Lower lobe of right lung (tissue), 2 donors: ENCODE measurements around the gene C1orf50. TPM values are rescaled to one million over a fixed set of nuclear protein-coding genes. Genes with fewer than 3 reads are reported as not detected.
A peak's percentile ranks its signal among the peaks of the same experiment; 100 is the strongest.
"Not testable (repeated sequence)": the region's sequence is repeated elsewhere in the genome, so short reads cannot be mapped to it uniquely, and the experiment has no call there.

ENCODE experiments used
- ATAC-seq, 2 donors: fragments of 200-7000 bp; cut with Tn5 transposase; one replicate each; pipeline ENCODE4 v1.9.1; 2020 to 2022; ENCODE audit warnings: mild to moderate bottlenecking in 2 of 2, moderate library complexity in 2 of 2
- DNase-seq: peaks from one replicate; pipeline ENCODE4 v3.0.0-alpha.2; 2020
- H3K27ac ChIP-seq: fragments of 200-600 bp; one replicate; pipeline ENCODE4 v1.8.0; 2022
- H3K27me3 ChIP-seq: fragments of 200-600 bp; one replicate; pipeline ENCODE4 v1.8.0; 2022; ENCODE audit warnings: low read depth
- H3K36me3 ChIP-seq: fragments of 200-600 bp; one replicate; pipeline ENCODE4 v1.8.0; 2022; ENCODE audit warnings: mild to moderate bottlenecking
- H3K4me1 ChIP-seq: fragments of 200-600 bp; one replicate; pipeline ENCODE4 v1.8.0; 2022
- H3K4me3 ChIP-seq: fragments of 200-600 bp; one replicate; pipeline ENCODE4 v1.8.0; 2022; ENCODE audit warnings: mild to moderate bottlenecking
- H3K9me3 ChIP-seq: fragments of 200-600 bp; one replicate; pipeline ENCODE4 v1.8.0; 2022
- CTCF ChIP-seq: fragments of 200-600 bp; IDR thresholded peaks from one replicate; pipeline ENCODE4 v1.8.0; 2022; ENCODE audit warnings: antibody characterized with exemption, mild to moderate bottlenecking
- intact Hi-C: fragments of 100-400 bp; cut with DNase I; formaldehyde crosslinking; loops from one replicate; pipeline ENCODE4 v1.11.0; 2022
- total RNA-seq: library from RNA; stranded (reverse); fragmentation: NEBNext Ultra II Directional; extraction: Animal tissue kit (Norgen Biotek cat#: 25700); gene quantifications from one replicate; pipeline ENCODE4 v1.2.1, GENCODE V29; 2021
- donor health status: DM: no; HTN: yes; CAD: no; lungs with severe emphysema.

C1orf50 gene
- total RNA-seq, 1 donor from 2014 or later, result 5.6 TPM

GRCh38 chr1:42801832-42802473, 34.9 kb downstream of the C1orf50 start:
- ATAC-seq, result no peak
- no peak for TF ChIP-seq CTCF
- intact Hi-C loops, result no loop called here

GRCh38 chr1:42806171-42806570, 39.1 kb downstream of the C1orf50 start:
- no peaks in the 10 kb centered on the region for H3K27me3 ChIP-seq
- no peak overlapping the region for H3K4me3 ChIP-seq
- H3K4me1 ChIP-seq, result no peaks in the 10 kb centered on the region
- H3K36me3 ChIP-seq, result peaks cover 15% of the 10 kb centered on the region
- H3K27ac ChIP-seq, result no peak overlapping the region
- no peak for DNase-seq
- no peak for TF ChIP-seq CTCF
- intact Hi-C loops, result no loop called here
- H3K9me3 ChIP-seq, result no peaks in the 10 kb centered on the region
- no peak for ATAC-seq

More at GRCh38 chr1:42801832-42802473, 34.9 kb downstream of the C1orf50 start:
- no peaks in the 10 kb centered on the region for H3K27me3 ChIP-seq
- H3K4me1 ChIP-seq, result no peaks in the 10 kb centered on the region
- no peak for DNase-seq
- H3K36me3 ChIP-seq, result peaks cover 10% of the 10 kb centered on the region
- no peaks in the 10 kb centered on the region for H3K9me3 ChIP-seq
- H3K27ac ChIP-seq, result peak overlapping the region; percentile 14
- H3K4me3 ChIP-seq, result no peak overlapping the region

- no peak overlapping the region for H3K27ac ChIP-seq
- no peak overlapping the region for H3K4me3 ChIP-seq
- no peak for TF ChIP-seq CTCF
- H3K36me3 ChIP-seq, result peaks cover 16% of the 10 kb centered on the region
- ATAC-seq (no peak), DNase-seq (no peak)
- no peaks in the 10 kb centered on the region for H3K9me3 ChIP-seq
- no peaks in the 10 kb centered on the region for H3K27me3 ChIP-seq
- H3K4me1 ChIP-seq, result no peaks in the 10 kb centered on the region
- intact Hi-C loops, result no loop called here
Measured at GRCh38 chr1:42806593-42806992, 39.5 kb downstream of the C1orf50 start.

- no peak for DNase-seq
- Histone ChIP-seq H3K9me3 (no peaks in the 10 kb centered on the region), H3K4me3 (no peak overlapping the region), H3K27me3 (no peaks in the 10 kb centered on the region), H3K36me3 (peaks cover 16% of the 10 kb centered on the region), H3K4me1 (no peaks in the 10 kb centered on the region), H3K27ac (no peak overlapping the region)
- no peak for TF ChIP-seq CTCF
- ATAC-seq, result no peak
- intact Hi-C loops, result no loop called here
Measured at GRCh38 chr1:42807056-42807668, 40.1 kb downstream of the C1orf50 start.

- H3K27me3 ChIP-seq, H3K36me3 ChIP-seq, intact Hi-C loops, DNase-seq, H3K9me3 ChIP-seq, H3K27ac ChIP-seq, H3K4me3 ChIP-seq, ATAC-seq: not testable (repeated sequence)
- H3K4me1 ChIP-seq, result peaks cover 13% of the 10 kb centered on the region
Measured at GRCh38 chr1:42814815-42815214, 47.8 kb downstream of the C1orf50 start.

- ATAC-seq, result no peak
- H3K4me3 ChIP-seq, result peak overlapping the region; percentile 72
- peaks cover 13% of the 10 kb centered on the region for H3K4me1 ChIP-seq
- TF ChIP-seq CTCF, result no peak
- peak overlapping the region; percentile 98 for H3K27ac ChIP-seq
- no peaks in the 10 kb centered on the region for H3K27me3 ChIP-seq
- H3K36me3 ChIP-seq, result peaks cover 2% of the 10 kb centered on the region
- no peaks in the 10 kb centered on the region for H3K9me3 ChIP-seq
- intact Hi-C loops, result no loop called here
- no peak for DNase-seq
Measured at GRCh38 chr1:42815941-42816584, 49.0 kb downstream of the C1orf50 start.
